HepG2 (cell line): Measurements from ENCODE around the gene DTNB. TPM values are rescaled to one million over a fixed set of nuclear protein-coding genes. Genes with fewer than 3 reads are reported as not detected.

ENCODE experiments used
- ASH2L ChIP-seq: fragments of 300-600, 200-600 bp; sonication (generic); IDR thresholded peaks from 2 replicates; pipeline ENCODE4 v1.7.0; 2017; ENCODE audit warnings: low read depth, mild to moderate bottlenecking, moderate library complexity, mixed read lengths, low read length; ENCODE audit not compliant: insufficient read length
- ATF7 ChIP-seq, 2 experiments: fragments of 450-650 bp in 1 of 2; sonication (generic) in 1 of 2; formaldehyde crosslinking in 1 of 2; IDR thresholded peaks; 2 replicates each; pipeline versions ENCODE4 v1.4.0 to v1.6.1; 2016 to 2020; ENCODE audit warnings: antibody characterized with exemption in 1 of 2, mild to moderate bottlenecking in 1 of 2, missing genetic modification reagents in 1 of 2
- CREB1 ChIP-seq, 2 experiments: fragments of 450-650 bp in 1 of 2; IDR thresholded peaks; 2 replicates each; pipeline ENCODE4 v1.6.1; 2016 to 2017; ENCODE audit warnings: control low read depth in 1 of 2, mild to moderate bottlenecking in 1 of 2, missing compliant biosample characterization in 1 of 2, missing genetic modification characterization in 1 of 2
- ELF1 ChIP-seq: sonication (generic); formaldehyde crosslinking; IDR thresholded peaks from 2 replicates; pipeline ENCODE4 v1.4.0; 2020; ENCODE audit warnings: missing genetic modification reagents
- HCFC1 ChIP-seq: fragments of 150-350 bp; IDR thresholded peaks from 2 replicates; pipeline ENCODE4 v1.6.1; 2014; ENCODE audit warnings: low read depth, low read length
- HDAC1 ChIP-seq: sonication (generic); formaldehyde crosslinking; IDR thresholded peaks from 2 replicates; pipeline ENCODE4 v1.5.1; 2020; ENCODE audit warnings: mild to moderate bottlenecking, missing genetic modification reagents
- HMG20A ChIP-seq: IDR thresholded peaks from 2 replicates; pipeline ENCODE4 v1.6.1; 2016; ENCODE audit warnings: borderline replicate concordance
- HNF4A ChIP-seq: sonication (generic); formaldehyde crosslinking; IDR thresholded peaks from 2 replicates; pipeline ENCODE4 v1.4.0; 2020; ENCODE audit warnings: missing genetic modification reagents
- KAT8 ChIP-seq: IDR thresholded peaks from 2 replicates; pipeline ENCODE4 v1.6.1; 2016; ENCODE audit warnings: missing genetic modification reagents, missing compliant biosample characterization
- MBD4 ChIP-seq: IDR thresholded peaks from 2 replicates; pipeline ENCODE4 v1.6.1; 2012; ENCODE audit warnings: low read length, inconsistent platforms, borderline replicate concordance
- MIXL1 ChIP-seq: IDR thresholded peaks from 2 replicates; pipeline ENCODE4 v1.6.1; 2016
- MNT ChIP-seq: fragments of 450-650 bp; IDR thresholded peaks from 2 replicates; pipeline ENCODE4 v1.6.1; 2016
- NFYC ChIP-seq: IDR thresholded peaks from 2 replicates; pipeline ENCODE4 v1.6.1; 2016; ENCODE audit warnings: missing genetic modification reagents, missing compliant biosample characterization
- NR2C2 ChIP-seq: sonication (generic); formaldehyde crosslinking; IDR thresholded peaks from 2 replicates; pipeline ENCODE4 v1.4.0; 2020; ENCODE audit warnings: missing genetic modification reagents, mild to moderate bottlenecking, moderate library complexity, borderline replicate concordance
- POGZ ChIP-seq: sonication (generic); formaldehyde crosslinking; IDR thresholded peaks from 2 replicates; pipeline ENCODE4 v1.4.0; 2020; ENCODE audit warnings: mild to moderate bottlenecking, missing genetic modification reagents
- SALL1 ChIP-seq: sonication (generic); formaldehyde crosslinking; IDR thresholded peaks from 2 replicates; pipeline ENCODE4 v1.8.0; 2022; ENCODE audit warnings: mild to moderate bottlenecking, missing genetic modification reagents
- ZMYM2 ChIP-seq: sonication (generic); formaldehyde crosslinking; IDR thresholded peaks from 2 replicates; pipeline ENCODE4 v1.8.0; 2022; ENCODE audit warnings: mild to moderate bottlenecking, missing genetic modification reagents
- ZNF318 ChIP-seq: sonication (generic); formaldehyde crosslinking; IDR thresholded peaks from 2 replicates; pipeline ENCODE4 v1.4.0; 2020; ENCODE audit warnings: mild to moderate bottlenecking, missing genetic modification reagents
- ZNF335 ChIP-seq: sonication (generic); formaldehyde crosslinking; IDR thresholded peaks from 2 replicates; pipeline ENCODE4 v1.4.0; 2020; ENCODE audit warnings: missing genetic modification reagents
- ZNF605 ChIP-seq: sonication (generic); formaldehyde crosslinking; IDR thresholded peaks from 2 replicates; pipeline ENCODE4 v1.8.0; 2022; ENCODE audit warnings: mild to moderate bottlenecking, missing genetic modification reagents
- polyA plus RNA-seq, 8 experiments: library from polyadenylated mRNA; depleted of rRNA in 3 of 8; stranded (reverse) in 7 of 8; unstranded in 1 of 8; fragments of >200 nt; fragmentation: Illumina TruSeq in 4 of 8; extraction: Trizol in 4 of 8; gene quantifications; 2 replicates each; pipeline versions ENCODE4 v1.2.1 to v1.2.3, GENCODE V29; 2011 to 2016; ENCODE audit warnings: low read depth in 4 of 8, missing spikeins in 1 of 8, mixed read lengths in 1 of 8; ENCODE audit not compliant: insufficient read depth in 1 of 8
- total RNA-seq, 5 experiments: library from RNA; depleted of rRNA; stranded (reverse); fragments of >200 nt; fragmentation: Illumina TruSeq; extraction: Trizol; gene quantifications; 2 replicates each; pipeline ENCODE4 v1.2.3, GENCODE V29; 2016; ENCODE audit warnings: low read depth in 1 of 5

DTNB gene
- total and polyA plus RNA-seq, 2 of the 13 experiments (the other 11 are each of a cell fraction or from before 2014, with no cell fraction given): 14.4 to 23.9 TPM

DNA sequence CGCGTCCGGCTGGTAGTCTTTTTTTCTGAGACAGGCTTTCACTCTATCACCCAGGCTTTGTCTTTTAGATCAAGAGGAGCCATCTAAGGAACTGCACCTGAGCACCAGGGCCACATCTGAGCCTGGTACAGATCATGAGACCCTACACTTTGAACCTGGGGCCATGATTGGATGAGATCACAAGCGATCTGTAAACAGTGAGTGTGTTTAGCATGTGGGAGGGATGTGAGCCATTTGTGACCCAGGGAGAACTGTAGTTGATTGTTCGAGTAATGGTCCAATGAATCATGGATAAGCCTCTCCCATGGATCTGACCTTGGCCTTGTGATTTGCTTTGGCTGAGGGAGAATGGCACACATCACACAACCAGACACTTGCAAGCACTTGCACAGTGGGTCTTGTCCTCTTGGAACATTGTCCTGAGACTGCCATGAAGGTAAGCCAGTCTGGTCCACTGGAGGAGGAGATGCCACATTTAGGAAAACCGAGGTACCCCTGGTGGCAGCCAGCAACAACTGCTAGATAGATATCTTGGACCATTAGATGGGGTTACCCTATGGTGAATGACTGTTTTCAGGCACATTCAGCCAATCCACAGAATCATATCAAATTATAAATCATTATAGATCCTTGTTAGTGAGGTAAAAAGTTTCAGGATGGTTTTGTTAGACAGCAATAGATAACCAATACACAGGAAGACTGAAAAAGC lies 19.5 kb upstream of the DTNB start (continued):
- TF ChIP-seq MNT: 0 out of 2 replicates have a peak, but pooled peaks have one; percentile 23
- TF ChIP-seq ZNF605 (CRISPR knock-in tag): 0 out of 2 replicates have a peak, but pooled peaks have one; percentile 17
- TF ChIP-seq NR2C2: peak; percentile 53; the same call in 1 of the 2 replicates
- TF ChIP-seq ATF7 (IDR thresholded peaks at IDR 0.05): no peak
- TF ChIP-seq ATF7 (CRISPR knock-in tag; IDR thresholded peaks at IDR 0.05): peak; percentile 86
- TF ChIP-seq SALL1: peak; percentile 79
- TF ChIP-seq NFYC (CRISPR knock-in tag): peak; percentile 49
- no peak for TF ChIP-seq MBD4
- peak; percentile 65; the same call in 1 of the 2 replicates for TF ChIP-seq POGZ
- TF ChIP-seq HMG20A (CRISPR knock-in tag): peak; percentile 85; the same call in 1 of the 2 replicates
- 0 out of 2 replicates have a peak, but pooled peaks have one; percentile 40 for TF ChIP-seq KAT8 (CRISPR knock-in tag)
- 0 out of 2 replicates have a peak, but pooled peaks have one; percentile 43 for TF ChIP-seq ZMYM2 (CRISPR knock-in tag)
- TF ChIP-seq HNF4A (CRISPR knock-in tag): peak; percentile 77
- TF ChIP-seq CREB1 (IDR thresholded peaks at IDR 0.05): no peak
- TF ChIP-seq CREB1 (CRISPR knock-in tag; IDR thresholded peaks at IDR 0.05): peak; percentile 44
- TF ChIP-seq HCFC1: 0 out of 2 replicates have a peak, but pooled peaks have one; percentile 9
- 0 out of 2 replicates have a peak, but pooled peaks have one; percentile 50 for TF ChIP-seq ZNF335 (CRISPR knock-in tag)
- TF ChIP-seq MIXL1 (CRISPR knock-in tag): 0 out of 2 replicates have a peak, but pooled peaks have one; percentile 13
- TF ChIP-seq ELF1: no peak
- TF ChIP-seq ZNF318 (CRISPR knock-in tag): peak; percentile 76; the same call in 1 of the 2 replicates
- 0 out of 2 replicates have a peak, but pooled peaks have one; percentile 13 for TF ChIP-seq HDAC1 (CRISPR knock-in tag)
- TF ChIP-seq ASH2L: no peak
